Memory B cell (primary cell): ENCODE results near the gene EP400.
"Not testable (repeated sequence)": the region's sequence is repeated elsewhere in the genome, so short reads cannot be mapped to it uniquely, and the experiment has no call there.

Experiments
- ATAC-seq: fragments of 150-1000 bp; cut with Tn5 transposase; 2 replicates; pipeline ENCODE4 v1.10.0; 2021; ENCODE audit warnings: low read depth, mild to moderate bottlenecking, moderate library complexity
- DNase-seq, 2 donors: peaks; one replicate each; pipeline ENCODE4 v3.0.0; 2022; ENCODE audit warnings: low spot score in 2 of 2
- H3K27ac Mint-ChIP-seq: one replicate; pipeline ENCODE4 v1.8.0; 2022; ENCODE audit warnings: mild to moderate bottlenecking, moderate library complexity, mixed read lengths
- H3K27me3 Mint-ChIP-seq: one replicate; pipeline ENCODE4 v1.8.0; 2022; ENCODE audit warnings: mixed read lengths
- H3K36me3 Mint-ChIP-seq: one replicate; pipeline ENCODE4 v1.8.0; 2022; ENCODE audit warnings: mild to moderate bottlenecking, mixed read lengths
- H3K4me1 Mint-ChIP-seq: one replicate; pipeline ENCODE4 v1.8.0; 2022; ENCODE audit warnings: mixed read lengths
- H3K4me3 Mint-ChIP-seq: one replicate; pipeline ENCODE4 v1.8.0; 2022; ENCODE audit warnings: mild to moderate bottlenecking, moderate library complexity, mixed read lengths
- H3K9me3 Mint-ChIP-seq: one replicate; pipeline ENCODE4 v1.8.0; 2022; ENCODE audit warnings: mixed read lengths

EP400 gene

DNA sequence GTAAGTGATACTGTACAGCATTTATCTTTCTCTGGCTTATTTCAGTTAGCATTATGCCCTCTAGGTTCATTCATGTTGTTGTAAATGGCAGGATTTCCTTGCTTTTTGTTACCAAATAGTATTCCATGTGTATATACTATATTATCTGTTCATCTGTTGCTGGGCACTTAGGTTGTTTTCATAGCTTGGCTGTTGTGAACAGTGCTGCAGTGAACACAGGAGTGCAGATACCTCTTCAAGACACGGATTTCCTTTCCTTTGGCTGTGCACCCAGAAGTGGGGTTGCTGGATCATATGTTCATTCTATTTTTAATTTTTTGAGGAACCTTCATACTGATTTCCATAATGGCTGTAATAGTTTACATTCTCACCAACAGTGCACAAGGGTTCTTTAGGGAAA is 21.5 kb downstream of the EP400 start:
- H3K27me3 Mint-ChIP-seq = no peaks in the 10 kb centered on the region

DNA sequence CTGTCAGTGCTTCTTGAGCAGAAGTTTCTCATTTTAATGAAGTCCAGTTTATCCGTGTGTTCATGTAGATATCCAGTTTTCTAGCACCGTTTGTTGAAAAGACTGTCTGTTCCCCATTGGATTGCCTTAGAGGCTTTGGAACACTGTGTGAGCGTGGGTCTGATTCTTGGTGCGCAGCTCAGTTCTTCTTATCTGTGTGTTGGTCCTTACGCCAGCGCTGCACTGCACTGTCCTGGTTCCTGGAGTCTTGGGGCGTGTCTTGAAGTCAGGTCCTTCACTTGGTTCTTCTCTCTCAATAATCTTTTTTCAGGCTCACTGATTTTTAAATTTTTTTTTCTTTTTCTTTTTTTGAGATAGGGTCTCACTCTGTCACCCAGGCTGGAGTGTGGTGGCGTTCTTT is 25.5 kb downstream of the EP400 start:
- H3K36me3 Mint-ChIP-seq = peaks cover 11% of the 10 kb centered on the region
- H3K4me1 Mint-ChIP-seq = peaks cover 6% of the 10 kb centered on the region
- H3K27me3 Mint-ChIP-seq = no peaks in the 10 kb centered on the region
- H3K27ac Mint-ChIP-seq = no peak overlapping the region
- ATAC-seq = no peak
- H3K4me3 Mint-ChIP-seq = no peak overlapping the region
- DNase-seq = no peak
- no peaks in the 10 kb centered on the region for H3K9me3 Mint-ChIP-seq

More for the DNA sequence above, 21.5 kb downstream of the EP400 start:
- Mint-ChIP-seq H3K27ac (no peak overlapping the region), H3K4me1 (peaks cover 10% of the 10 kb centered on the region), H3K36me3 (peaks cover 7% of the 10 kb centered on the region), H3K4me3 (no peak overlapping the region), H3K9me3 (no peaks in the 10 kb centered on the region)
- no peak for ATAC-seq
- no peak for DNase-seq

DNA sequence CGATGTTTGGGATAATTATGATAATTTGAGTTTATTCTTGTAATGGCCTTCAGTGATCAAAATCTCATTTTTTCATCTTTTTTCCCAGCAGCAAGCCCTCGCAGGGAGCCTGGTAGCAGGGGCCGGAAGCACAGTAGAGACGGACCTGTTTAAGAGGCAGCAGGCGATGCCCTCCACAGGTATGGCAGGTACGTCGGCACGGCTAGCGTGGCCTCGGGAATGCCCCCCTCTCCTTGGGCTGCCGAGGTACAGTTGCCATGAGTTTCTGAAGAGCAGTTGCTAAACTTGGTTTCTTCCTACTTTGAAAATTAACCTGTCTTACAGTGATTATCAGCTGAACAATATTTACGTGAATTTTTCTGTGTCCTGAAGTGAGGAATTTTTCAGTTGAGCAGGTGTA is 29.9 kb downstream of the EP400 start:
- ATAC-seq = no peak
- Mint-ChIP-seq H3K4me3 (no peak overlapping the region), H3K27me3 (no peaks in the 10 kb centered on the region), H3K27ac (no peak overlapping the region), H3K36me3 (peaks cover 26% of the 10 kb centered on the region), H3K9me3 (no peaks in the 10 kb centered on the region), H3K4me1 (peaks cover 6% of the 10 kb centered on the region)
- DNase-seq = no peak

DNA sequence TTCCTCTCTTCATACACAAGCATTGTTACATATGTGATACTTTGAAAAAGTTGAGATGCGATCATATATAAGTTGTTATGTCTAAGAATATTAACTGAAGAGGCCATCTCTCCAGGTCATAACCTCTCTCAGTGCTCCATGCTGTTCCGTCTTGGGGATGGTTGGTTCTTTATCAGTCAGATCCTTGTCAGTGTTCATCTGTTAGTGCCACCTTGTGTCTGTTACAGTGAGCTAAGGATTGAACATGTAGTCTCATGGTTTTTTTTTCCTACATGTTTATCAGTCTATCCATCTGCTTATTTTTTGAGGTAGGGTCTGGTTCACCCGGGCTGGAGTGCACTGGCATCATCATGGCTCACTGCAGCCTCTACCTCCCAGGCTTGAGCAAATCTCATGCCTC is 30.5 kb downstream of the EP400 start:
- Mint-ChIP-seq H3K36me3 (peaks cover 26% of the 10 kb centered on the region), H3K27ac (no peak overlapping the region), H3K4me1 (peaks cover 6% of the 10 kb centered on the region), H3K27me3 (no peaks in the 10 kb centered on the region), H3K4me3 (no peak overlapping the region), H3K9me3 (no peaks in the 10 kb centered on the region)
- DNase-seq = no peak
- ATAC-seq = no peak

DNA sequence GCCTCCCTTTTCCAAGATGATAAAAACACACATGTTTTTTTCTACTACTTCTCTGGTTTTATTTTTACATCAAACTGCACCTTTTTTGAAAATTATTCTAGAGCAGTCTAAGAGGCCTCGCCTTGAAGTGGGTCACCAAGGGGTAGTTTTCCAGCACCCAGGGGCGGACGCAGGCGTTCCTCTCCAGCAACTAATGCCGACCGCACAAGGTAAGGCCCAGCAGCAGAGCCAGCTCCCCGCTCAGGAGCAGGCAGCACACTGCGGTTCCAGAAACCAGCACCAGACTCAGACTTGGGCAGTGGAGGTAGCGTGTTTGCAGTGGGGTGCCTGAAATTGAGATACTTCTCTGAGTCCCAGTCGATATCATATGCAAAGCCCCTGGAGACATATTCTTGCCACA is 31.6 kb downstream of the EP400 start:
- Mint-ChIP-seq H3K27ac (no peak overlapping the region), H3K27me3 (no peaks in the 10 kb centered on the region), H3K4me1 (peaks cover 6% of the 10 kb centered on the region), H3K9me3 (no peaks in the 10 kb centered on the region), H3K4me3 (no peak overlapping the region), H3K36me3 (peaks cover 26% of the 10 kb centered on the region)
- no peak for DNase-seq
- no peak for ATAC-seq

DNA sequence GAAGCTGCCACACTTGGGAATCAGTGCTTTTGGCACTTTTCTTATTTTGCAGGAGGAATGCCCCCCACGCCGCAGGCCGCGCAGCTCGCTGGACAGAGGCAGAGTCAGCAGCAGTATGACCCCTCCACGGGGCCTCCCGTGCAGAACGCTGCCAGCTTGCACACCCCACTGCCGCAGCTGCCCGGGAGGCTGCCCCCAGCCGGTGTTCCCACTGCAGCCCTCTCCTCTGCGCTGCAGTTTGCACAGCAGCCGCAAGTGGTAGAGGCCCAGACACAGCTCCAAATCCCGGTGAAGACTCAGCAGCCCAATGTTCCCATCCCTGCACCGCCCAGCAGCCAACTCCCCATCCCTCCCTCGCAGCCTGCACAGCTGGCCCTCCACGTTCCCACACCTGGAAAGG is 32.3 kb downstream of the EP400 start:
- Mint-ChIP-seq H3K36me3 (peaks cover 30% of the 10 kb centered on the region), H3K27me3 (no peaks in the 10 kb centered on the region), H3K4me1 (peaks cover 6% of the 10 kb centered on the region), H3K4me3 (no peak overlapping the region), H3K9me3 (no peaks in the 10 kb centered on the region), H3K27ac (no peak overlapping the region)
- DNase-seq = no peak
- no peak for ATAC-seq

DNA sequence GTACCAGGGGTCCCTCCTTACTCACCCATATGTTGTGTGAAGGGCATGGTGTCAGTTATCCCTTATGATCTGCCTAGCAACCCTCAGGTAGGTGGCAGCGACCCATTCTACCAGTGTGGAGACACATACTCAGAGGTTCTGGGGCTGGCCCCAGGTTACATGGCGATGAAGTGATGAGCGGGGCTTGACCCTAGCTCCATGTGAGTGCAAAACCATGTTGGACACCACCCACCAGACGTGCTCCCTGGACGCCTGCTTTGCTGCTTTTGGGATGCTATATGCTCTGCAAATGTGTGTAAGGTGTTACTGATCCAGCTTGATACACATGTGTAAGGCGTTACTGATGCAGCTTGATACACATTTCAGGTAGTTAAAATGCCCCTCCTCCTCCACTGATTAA is 33.3 kb downstream of the EP400 start:
- H3K9me3 Mint-ChIP-seq = no peaks in the 10 kb centered on the region
- ATAC-seq (no peak), DNase-seq (no peak)
- H3K27ac Mint-ChIP-seq = no peak overlapping the region
- H3K4me3 Mint-ChIP-seq = no peak overlapping the region
- no peaks in the 10 kb centered on the region for H3K27me3 Mint-ChIP-seq
- peaks cover 33% of the 10 kb centered on the region for H3K36me3 Mint-ChIP-seq
- H3K4me1 Mint-ChIP-seq = peaks cover 3% of the 10 kb centered on the region

DNA sequence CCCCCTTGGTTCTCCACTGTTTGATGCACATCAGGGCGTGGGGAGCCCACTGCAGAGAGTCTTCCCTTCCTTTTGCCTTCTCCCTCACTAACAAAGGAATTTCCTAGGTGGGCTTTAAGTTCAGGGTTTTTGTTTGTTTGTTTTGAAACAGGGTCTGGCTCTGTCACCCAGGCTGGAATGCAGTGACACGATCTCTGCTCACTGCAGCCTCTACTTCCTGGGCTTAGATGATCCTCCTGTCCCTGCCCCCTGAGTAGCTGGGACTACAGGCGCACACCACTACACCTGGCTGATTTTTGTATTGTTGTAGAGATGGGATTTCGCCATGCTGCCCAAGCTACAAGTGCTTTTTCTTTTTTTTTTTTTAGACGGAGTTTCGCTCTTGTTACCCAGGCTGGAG is 33.8 kb downstream of the EP400 start:
- DNase-seq (no peak), ATAC-seq (no peak)
- no peaks in the 10 kb centered on the region for H3K4me1 Mint-ChIP-seq
- H3K36me3 Mint-ChIP-seq = peaks cover 32% of the 10 kb centered on the region
- H3K27me3 Mint-ChIP-seq = no peaks in the 10 kb centered on the region
- no peak overlapping the region for H3K4me3 Mint-ChIP-seq
- no peak overlapping the region for H3K27ac Mint-ChIP-seq
- H3K9me3 Mint-ChIP-seq = no peaks in the 10 kb centered on the region

DNA sequence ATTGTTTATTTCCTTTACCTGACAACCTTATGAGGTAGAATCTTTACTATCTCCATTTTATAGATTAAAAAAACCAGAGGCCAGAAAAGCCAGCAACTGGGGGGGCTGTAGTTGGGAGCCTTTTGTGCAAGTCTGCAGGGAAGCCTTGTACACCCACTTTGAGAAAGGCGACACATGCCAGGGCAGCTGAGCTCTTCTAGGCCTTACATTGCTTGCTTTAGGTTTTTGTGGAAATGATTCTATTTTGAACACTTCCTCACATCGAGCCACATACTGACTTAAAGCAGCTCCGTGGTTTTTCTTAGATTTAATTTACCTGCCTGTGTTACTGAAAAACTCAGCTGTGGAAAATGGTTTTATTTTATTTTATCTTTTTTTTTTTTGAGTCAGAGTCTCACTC is 34.6 kb downstream of the EP400 start:
- no peak for DNase-seq
- H3K36me3 Mint-ChIP-seq = peaks cover 36% of the 10 kb centered on the region

DNA sequence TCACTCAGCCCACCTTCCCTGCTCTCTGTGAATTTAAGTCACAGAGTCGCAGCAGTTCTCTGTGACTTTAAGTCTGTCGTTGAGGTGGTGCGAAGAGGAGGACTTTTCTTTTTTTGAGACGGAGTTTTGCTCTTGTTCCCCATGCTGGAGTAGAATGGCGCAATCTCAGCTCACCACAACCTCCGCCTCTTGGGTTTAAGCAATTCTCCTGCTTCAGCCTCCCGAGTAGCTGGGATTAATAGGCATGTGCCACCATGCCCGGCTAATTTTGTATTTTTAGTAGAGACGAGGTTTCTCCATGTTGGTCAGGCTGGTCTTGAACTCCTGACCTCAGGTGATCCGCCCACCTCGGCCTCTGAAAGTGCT is 35.8 kb downstream of the EP400 start:
- H3K36me3 Mint-ChIP-seq = peaks cover 40% of the 10 kb centered on the region
- H3K4me3 Mint-ChIP-seq, DNase-seq, H3K27me3 Mint-ChIP-seq, H3K4me1 Mint-ChIP-seq, H3K9me3 Mint-ChIP-seq, ATAC-seq, H3K27ac Mint-ChIP-seq: not testable (repeated sequence)

More for the DNA sequence above, 34.6 kb downstream of the EP400 start:
- Mint-ChIP-seq H3K27ac (no peak overlapping the region), H3K9me3 (no peaks in the 10 kb centered on the region), H3K27me3 (no peaks in the 10 kb centered on the region), H3K4me3 (no peak overlapping the region), H3K4me1 (no peaks in the 10 kb centered on the region)
- ATAC-seq = no peak

DNA sequence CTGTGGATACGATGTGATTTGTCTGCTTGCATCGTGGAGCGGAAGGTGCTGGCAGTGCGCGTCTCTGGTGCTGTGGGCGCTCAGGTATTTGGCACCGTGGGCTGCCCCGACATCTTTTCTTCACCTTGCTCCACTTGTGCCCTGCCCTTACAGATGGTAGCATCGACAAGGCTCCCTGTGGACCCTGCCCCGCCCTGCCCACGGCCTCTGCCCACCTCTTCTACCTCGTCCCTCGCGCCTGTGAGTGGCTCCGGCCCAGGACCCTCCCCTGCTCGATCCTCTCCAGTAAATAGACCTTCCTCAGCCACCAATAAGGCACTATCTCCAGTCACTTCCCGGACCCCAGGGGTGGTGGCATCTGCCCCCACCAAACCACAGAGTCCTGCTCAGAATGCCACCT is 36.6 kb downstream of the EP400 start:
- Mint-ChIP-seq H3K27ac (no peak overlapping the region), H3K4me1 (no peaks in the 10 kb centered on the region), H3K9me3 (no peaks in the 10 kb centered on the region), H3K27me3 (no peaks in the 10 kb centered on the region), H3K4me3 (no peak overlapping the region), H3K36me3 (peaks cover 41% of the 10 kb centered on the region)
- ATAC-seq = no peak
- DNase-seq = no peak

DNA sequence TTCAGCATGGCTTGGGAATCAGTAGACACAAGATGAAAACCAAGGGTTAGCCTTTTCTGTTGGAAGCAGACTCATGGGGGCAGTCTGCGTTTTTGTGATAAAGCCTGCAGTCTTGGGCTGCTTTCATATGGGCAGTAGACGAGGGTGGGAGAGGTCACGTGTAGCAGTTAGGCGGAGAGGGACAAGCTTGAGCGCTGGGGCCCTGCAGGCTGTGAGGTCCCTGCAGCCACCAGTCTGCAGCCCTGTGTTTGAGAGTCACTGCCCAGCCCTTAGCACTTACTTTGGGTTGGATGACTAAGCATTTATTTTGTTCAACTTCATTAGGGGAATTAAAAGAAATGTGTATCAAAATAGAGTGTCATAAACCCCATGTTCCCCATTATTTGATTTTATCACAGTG is 37.2 kb downstream of the EP400 start:
- Mint-ChIP-seq H3K4me1 (no peaks in the 10 kb centered on the region), H3K36me3 (peaks cover 37% of the 10 kb centered on the region), H3K27ac (no peak overlapping the region), H3K9me3 (no peaks in the 10 kb centered on the region), H3K27me3 (no peaks in the 10 kb centered on the region), H3K4me3 (no peak overlapping the region)
- no peak for DNase-seq
- no peak for ATAC-seq

DNA sequence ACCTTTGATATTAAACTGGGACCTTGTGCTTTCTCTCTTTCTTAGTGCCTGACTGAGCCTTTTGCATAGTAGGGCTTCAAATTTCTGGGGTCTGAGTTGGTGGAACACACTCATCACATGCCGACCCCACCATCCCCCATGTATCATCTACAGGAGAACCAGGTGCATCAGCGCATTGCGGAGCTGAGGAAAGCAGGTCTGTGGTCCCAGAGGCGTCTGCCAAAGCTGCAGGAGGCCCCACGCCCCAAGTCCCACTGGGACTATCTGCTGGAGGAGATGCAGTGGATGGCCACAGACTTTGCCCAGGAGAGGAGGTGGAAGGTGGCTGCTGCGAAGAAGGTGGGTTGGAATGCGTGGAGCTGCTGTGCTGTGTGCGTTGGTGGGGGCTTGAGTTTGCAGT is 37.8 kb downstream of the EP400 start:
- ATAC-seq (no peak), DNase-seq (no peak)
- Mint-ChIP-seq H3K36me3 (peaks cover 41% of the 10 kb centered on the region), H3K4me1 (no peaks in the 10 kb centered on the region), H3K9me3 (no peaks in the 10 kb centered on the region), H3K27me3 (no peaks in the 10 kb centered on the region), H3K4me3 (no peak overlapping the region), H3K27ac (no peak overlapping the region)

DNA sequence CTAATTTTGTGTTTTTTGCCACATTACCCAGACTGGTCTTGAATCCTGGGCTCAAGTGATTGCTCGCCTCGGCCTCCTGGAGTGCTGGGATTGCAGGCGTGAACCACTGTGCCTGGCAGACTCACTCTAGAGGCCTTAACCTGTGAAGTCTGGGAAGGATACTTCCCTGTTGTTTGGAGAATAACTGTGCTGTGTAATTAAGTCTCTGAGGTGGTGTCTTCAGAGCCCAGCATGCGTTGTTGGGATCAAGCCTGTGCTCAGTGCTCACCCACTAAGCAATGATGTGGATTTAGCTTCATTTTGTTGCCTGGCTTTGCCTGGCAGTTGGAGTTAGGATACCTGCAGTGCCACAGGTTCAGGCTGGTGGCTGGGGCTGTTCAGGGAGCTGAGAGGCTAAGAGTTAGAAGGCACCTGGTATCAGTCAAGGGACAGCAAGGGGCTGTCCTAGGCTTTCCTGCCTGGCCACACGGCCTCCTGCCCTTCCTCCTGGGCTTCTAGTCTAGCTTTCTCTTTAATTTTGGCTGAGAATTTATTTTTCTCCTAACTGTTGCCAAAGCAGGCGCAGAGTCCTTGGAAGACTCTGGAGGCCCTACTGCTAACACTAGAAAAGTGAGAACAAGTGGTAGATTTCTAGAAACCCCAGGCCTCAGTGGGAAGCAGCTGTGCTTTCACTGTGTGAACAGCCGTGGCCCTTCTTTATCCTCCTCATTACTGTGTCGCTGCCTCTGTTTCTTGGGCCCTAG is 38.5 kb downstream of the EP400 start:
- no peaks in the 10 kb centered on the region for H3K9me3 Mint-ChIP-seq
- no peak overlapping the region for H3K27ac Mint-ChIP-seq
- DNase-seq (no peak), ATAC-seq (no peak)
- H3K27me3 Mint-ChIP-seq = no peaks in the 10 kb centered on the region
- H3K4me1 Mint-ChIP-seq = no peaks in the 10 kb centered on the region
- no peak overlapping the region for H3K4me3 Mint-ChIP-seq
- peaks cover 42% of the 10 kb centered on the region for H3K36me3 Mint-ChIP-seq

DNA sequence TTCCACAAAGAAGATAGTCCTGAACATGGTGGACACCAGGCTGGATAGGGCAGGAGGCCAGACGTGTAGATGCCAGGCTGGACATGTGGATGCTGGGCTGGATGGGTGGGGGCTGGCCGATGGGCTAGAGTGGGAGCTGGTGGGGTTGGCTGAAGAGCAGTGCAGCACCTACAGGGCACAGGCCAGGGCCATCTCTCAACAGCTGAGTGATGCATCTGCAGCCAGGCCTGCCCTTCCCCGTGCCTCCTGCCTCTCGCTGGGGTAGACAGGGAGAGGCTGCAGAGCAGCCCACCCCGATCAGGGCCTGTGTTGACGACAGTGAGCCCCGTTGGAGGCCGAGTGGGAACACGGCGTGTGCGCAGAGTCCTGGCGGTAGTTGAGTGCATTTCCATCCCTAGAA is 39.3 kb downstream of the EP400 start:
- Mint-ChIP-seq H3K36me3 (peaks cover 49% of the 10 kb centered on the region), H3K27me3 (no peaks in the 10 kb centered on the region), H3K4me1 (no peaks in the 10 kb centered on the region), H3K9me3 (no peaks in the 10 kb centered on the region), H3K27ac (no peak overlapping the region), H3K4me3 (no peak overlapping the region)
- ATAC-seq = no peak
- no peak for DNase-seq
